DMS53 (cell line): ENCODE measurements around the gene CEACAM7.

Experiments used
- DNase-seq: peaks from one replicate; lab custom pipeline; 2025; lab: John Stamatoyannopoulos, UW

The CEACAM7 gene

GRCh38 chr19:41700381-41701195 is 12.5 kb upstream of the CEACAM7 start:
- no peak for DNase-seq

DNA sequence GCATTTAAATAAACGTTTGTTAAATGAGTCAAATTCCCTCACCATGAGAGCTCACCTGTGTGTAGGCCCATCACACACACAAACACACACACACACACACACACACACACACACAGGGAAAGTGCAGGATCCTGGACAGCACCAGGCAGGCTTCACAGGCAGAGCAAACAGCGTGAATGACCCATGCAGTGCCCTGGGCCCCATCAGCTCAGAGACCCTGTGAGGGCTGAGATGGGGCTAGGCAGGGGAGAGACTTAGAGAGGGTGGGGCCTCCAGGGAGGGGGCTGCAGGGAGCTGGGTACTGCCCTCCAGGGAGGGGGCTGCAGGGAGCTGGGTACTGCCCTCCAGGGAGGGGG is 11.9 kb upstream of the CEACAM7 start:
- DNase-seq, result no peak

DNA sequence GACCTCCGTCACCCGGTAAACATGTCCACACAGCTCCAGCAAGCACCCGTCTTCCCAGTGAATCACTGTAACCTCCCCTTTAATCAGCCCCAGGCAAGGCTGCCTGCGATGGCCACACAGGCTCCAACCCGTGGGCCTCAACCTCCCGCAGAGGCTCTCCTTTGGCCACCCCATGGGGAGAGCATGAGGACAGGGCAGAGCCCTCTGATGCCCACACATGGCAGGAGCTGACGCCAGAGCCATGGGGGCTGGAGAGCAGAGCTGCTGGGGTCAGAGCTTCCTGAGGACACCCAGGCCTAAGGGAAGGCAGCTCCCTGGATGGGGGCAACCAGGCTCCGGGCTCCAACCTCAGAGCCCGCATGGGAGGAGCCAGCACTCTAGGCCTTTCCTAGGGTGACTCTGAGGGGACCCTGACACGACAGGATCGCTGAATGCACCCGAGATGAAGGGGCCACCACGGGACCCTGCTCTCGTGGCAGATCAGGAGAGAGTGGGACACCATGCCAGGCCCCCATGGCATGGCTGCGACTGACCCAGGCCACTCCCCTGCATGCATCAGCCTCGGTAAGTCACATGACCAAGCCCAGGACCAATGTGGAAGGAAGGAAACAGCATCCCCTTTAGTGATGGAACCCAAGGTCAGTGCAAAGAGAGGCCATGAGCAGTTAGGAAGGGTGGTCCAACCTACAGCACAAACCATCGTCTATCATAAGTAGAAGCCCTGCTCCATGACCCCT is 11.3 kb upstream of the CEACAM7 start:
- no peak for DNase-seq

GRCh38 chr19:41698746-41699230 is 10.7 kb upstream of the CEACAM7 start:
- peak; percentile 24 for DNase-seq

DNA sequence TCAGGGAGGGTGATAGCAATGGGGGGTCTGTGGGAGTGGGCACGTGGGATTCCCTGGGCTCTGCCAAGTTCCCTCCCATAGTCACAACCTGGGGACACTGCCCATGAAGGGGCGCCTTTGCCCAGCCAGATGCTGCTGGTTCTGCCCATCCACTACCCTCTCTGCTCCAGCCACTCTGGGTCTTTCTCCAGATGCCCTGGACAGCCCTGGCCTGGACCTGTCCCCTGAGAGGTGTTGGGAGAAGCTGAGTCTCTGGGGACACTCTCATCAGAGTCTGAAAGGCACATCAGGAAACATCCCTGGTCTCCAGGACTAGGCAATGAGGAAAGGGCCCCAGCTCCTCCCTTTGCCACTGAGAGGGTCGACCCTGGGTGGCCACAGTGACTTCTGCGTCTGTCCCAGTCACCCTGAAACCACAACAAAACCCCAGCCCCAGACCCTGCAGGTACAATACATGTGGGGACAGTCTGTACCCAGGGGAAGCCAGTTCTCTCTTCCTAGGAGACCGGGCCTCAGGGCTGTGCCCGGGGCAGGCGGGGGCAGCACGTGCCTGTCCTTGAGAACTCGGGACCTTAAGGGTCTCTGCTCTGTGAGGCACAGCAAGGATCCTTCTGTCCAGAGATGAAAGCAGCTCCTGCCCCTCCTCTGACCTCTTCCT is 9.3 kb upstream of the CEACAM7 start:
- no peak for DNase-seq

GRCh38 chr19:41696402-41697197 is 8.5 kb upstream of the CEACAM7 start:
- peak; percentile 12 for DNase-seq

DNA sequence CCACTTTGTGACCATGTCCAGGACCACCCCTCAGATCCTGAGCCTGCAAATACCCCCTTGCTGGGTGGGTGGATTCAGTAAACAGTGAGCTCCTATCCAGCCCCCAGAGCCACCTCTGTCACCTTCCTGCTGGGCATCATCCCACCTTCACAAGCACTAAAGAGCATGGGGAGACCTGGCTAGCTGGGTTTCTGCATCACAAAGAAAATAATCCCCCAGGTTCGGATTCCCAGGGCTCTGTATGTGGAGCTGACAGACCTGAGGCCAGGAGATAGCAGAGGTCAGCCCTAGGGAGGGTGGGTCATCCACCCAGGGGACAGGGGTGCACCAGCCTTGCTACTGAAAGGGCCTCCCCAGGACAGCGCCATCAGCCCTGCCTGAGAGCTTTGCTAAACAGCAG is 7.7 kb upstream of the CEACAM7 start:
- no peak for DNase-seq

DNA sequence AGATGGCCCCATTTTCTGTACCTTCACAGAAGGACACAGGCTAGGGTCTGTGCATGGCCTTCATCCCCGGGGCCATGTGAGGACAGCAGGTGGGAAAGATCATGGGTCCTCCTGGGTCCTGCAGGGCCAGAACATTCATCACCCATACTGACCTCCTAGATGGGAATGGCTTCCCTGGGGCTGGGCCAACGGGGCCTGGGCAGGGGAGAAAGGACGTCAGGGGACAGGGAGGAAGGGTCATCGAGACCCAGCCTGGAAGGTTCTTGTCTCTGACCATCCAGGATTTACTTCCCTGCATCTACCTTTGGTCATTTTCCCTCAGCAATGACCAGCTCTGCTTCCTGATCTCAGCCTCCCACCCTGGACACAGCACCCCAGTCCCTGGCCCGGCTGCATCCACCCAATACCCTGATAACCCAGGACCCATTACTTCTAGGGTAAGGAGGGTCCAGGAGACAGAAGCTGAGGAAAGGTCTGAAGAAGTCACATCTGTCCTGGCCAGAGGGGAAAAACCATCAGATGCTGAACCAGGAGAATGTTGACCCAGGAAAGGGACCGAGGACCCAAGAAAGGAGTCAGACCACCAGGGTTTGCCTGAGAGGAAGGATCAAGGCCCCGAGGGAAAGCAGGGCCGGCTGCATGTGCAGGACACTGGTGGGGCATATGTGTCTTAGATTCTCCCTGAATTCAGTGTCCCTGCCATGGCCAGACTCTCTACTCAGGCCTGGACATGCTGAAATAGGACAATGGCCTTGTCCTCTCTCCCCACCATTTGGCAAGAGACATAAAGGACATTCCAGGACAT is 7.0 kb upstream of the CEACAM7 start:
- no peak for DNase-seq

- DNase-seq, result no peak
These were observed 6.1 kb upstream of the CEACAM7 start for GRCh38 chr19:41694196-41694595.

DNA sequence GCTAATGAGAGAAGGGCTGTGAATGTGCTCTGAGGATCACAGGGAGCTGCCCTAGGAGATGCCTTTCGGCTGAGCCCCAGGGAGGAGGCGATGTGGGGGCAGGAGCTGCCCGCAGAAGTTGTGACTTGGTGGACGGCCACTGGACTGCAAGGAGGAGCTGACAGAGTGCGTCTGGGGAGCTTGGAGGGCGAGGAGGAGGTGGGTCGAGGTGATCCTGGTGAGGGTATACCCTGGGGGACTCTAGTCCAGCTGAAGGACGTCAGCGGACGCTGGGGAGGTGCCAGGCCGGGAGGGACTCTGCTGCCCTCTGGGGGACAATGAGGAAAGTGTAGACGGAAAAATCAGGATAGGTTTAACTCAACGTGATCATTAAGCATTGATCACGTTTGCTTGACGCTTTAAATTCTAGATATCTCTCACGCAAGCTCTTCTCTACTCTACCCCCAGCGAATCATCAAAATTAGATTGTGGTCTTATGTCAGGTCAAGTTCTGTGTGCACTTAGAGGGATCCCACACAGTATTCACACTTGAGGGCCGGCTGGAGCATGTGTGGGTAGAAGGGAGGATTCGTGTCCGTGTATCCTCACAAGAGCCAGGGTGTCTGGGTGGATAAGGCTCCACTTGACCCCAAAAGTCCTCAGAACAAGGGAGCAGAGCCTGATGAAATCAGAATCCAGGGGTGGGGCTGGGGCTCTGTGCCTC is 3.3 kb upstream of the CEACAM7 start:
- DNase-seq, result peak; percentile 63

DNA sequence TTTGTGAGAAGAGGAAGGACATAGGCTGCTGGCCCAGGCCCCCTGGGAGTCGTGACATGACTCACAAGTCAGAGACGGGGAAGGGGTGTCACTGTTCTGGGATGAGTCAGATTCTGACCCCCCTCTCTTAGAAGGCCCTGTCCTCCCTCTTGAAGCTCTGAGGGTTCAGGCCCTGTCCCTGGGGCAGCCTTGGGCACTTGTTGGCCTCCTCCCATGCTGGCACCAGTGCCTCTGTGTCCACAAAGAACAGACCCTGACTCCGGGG is 2.7 kb upstream of the CEACAM7 start:
- DNase-seq, result no peak

DNA sequence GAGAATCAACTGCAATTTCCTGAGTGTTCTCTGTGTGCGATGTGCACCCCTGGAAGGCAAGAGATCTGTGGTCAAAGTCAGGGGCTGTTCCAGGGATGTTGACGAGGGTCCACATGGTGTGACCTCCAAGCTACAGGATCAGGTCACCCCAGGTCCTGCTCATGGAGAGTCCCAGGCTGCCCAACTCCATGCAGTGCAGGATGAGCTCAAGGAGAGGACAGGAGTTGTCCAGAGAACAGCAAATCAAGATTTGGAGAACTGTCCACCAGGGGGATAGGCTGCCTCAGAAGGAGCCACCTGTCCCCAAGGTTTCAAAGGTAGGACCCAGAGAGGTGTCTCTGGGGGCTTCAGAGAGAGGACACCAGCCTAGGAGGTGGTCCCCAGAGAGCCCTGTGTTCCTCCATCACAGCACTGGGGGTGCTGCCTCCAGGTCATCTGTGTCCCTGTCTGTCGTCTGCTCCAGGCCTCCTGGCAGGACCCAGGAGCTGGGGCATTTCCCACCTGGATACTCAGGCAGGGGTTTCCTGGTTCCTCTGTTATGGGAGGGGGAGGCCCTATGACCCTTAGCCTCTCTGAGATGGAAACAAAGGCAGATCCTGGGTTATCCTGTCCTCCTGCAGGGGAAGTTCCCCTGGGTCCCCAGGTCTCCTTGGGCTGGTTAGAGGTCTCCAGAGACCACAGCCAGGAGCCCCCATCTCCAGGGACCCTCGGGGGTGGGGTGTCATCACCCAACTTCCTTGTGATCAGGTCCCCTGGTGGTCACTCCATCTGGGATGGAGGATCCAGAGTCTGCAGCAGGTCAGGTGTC is 2.1 kb upstream of the CEACAM7 start:
- DNase-seq, result no peak

DNA sequence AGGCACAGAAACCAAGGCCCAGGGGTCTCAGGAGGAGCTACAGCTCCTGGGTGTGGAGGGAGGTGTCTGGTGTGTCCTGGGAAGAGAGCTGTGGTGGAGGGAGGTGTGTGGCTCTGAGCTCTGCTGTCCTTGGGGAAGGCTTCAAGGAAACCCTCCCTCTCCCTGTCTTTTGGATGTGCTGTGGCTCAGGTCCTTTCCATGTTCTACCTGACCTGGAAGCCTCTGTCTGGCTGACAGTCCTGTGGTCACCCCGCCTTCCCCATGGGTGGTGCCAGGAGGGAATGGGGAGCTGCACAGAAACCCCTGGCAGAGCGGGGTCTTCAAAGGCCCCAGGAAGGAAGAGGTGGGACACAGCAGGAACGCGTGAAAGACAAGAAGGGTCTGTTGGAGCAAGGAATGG is 617 bp upstream of the CEACAM7 start:
- DNase-seq, result no peak

GRCh38 chr19:41687419-41687818 is 651 bp downstream of the CEACAM7 start:
- DNase-seq, result no peak

- no peak for DNase-seq
These were observed 5.6 kb downstream of the CEACAM7 start for GRCh38 chr19:41682437-41682836.

- no peak for DNase-seq
These were observed 16.6 kb downstream of the CEACAM7 start for GRCh38 chr19:41671486-41671885.

- DNase-seq, result no peak
These were observed 17.3 kb downstream of the CEACAM7 start for GRCh38 chr19:41670755-41671154.

DNA sequence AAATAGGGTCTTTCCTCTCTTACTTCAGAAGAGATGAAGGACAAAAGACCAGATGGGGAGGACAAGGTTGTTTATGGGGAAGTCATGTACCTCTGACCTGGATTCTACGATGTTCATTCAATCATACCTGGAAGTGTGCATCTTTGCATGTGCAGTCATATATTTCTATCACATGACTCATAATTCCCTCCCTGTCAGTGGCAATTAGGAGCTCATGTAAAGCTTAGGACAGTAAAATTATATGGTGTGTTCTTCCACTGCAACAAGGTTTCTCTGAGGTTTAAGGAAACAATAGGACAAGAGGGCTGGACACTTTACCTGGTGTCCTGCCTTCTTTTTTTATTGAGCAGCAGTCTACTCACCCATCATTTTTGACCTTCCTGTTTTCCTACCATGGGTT is 19.8 kb downstream of the CEACAM7 start:
- no peak for DNase-seq

GRCh38 chr19:41666075-41666474 is 22.0 kb downstream of the CEACAM7 start:
- no peak for DNase-seq

GRCh38 chr19:41657157-41657556 is 30.9 kb downstream of the CEACAM7 start:
- peak; percentile 73 for DNase-seq
